ENCODE measurements around the gene PDZD7.

Gene PDZD7

DNA sequence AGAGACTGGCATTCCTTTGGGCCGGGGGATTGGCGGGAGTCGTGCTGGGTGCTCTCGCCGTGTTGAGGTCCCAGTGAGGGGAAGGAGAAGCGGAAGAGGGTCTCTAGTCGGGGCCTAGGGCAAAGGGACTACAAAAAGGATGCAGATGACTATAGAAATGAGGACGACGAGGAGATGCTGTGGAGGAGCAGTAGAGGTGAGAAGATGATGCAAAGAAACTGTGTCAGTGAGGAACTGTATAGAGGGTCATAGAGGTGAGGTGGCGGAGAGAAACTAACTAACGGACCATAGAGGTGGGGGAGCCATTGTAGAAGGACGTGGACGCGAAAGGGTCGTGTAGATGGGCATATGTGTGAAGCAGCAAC lies 43.3 kb downstream of the PDZD7 start:
- in situ Hi-C loops (cut with MboI; ENCODE audit: low sequenced_read_pairs, unreplicated experiment), result no loop called here
- TF ChIP-seq, protein P1, sequence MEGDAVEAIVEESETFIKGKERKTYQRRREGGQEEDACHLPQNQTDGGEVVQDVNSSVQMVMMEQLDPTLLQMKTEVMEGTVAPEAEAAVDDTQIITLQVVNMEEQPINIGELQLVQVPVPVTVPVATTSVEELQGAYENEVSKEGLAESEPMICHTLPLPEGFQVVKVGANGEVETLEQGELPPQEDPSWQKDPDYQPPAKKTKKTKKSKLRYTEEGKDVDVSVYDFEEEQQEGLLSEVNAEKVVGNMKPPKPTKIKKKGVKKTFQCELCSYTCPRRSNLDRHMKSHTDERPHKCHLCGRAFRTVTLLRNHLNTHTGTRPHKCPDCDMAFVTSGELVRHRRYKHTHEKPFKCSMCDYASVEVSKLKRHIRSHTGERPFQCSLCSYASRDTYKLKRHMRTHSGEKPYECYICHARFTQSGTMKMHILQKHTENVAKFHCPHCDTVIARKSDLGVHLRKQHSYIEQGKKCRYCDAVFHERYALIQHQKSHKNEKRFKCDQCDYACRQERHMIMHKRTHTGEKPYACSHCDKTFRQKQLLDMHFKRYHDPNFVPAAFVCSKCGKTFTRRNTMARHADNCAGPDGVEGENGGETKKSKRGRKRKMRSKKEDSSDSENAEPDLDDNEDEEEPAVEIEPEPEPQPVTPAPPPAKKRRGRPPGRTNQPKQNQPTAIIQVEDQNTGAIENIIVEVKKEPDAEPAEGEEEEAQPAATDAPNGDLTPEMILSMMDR (IDR thresholded peaks at IDR 0.05; ENCODE audit: borderline replicate concordance, control extremely low read depth, extremely low read depth, insufficient read depth, missing control alignments), result no peak
- DNase-seq (ENCODE audit: low spot score), result no peak

DNA sequence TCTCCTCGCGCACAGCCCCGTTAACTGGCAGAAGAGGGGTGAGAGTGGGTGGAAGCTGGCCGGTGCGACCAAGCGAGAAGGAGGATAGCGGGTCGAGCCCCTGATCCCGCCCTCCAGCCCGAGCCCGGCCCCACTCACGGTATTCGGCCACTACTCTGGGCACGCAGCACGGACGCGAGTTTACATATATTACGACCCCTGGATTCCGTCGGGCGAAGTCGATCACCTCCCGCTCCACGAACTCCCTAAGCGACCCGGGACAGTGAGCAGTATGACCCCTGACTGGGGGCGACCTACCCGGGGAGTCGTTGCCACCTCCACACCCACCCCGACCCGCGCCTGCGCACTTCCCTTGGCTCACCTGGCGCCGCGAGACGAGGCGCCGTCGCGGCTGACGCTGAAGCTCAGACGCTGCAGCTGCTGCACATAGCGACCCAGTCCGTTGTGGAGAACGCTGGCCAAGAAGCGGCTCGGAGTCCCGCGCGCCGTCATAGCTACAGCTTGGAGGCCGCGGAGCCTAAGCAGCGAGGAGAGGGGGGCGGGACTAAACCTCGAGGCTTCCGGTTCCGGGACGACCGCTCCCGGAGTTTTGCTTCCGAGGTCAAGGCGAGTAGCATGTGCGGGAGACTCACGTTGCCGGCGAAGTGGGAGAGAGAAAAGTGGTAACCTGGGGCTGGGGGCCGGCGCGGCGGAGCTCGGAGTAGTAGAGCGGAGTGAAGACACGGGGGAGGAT lies 43.8 kb downstream of the PDZD7 start, which contains the start of the genes MRPL43 and TWNK:
MRPL43 (minus strand) TSS at position 546 of the 733 bp plus-strand sequence; CDS start at position 492, 54 bp downstream.
TWNK (plus strand) TSS at position 592 of the 733 bp plus-strand sequence. CDS start 668 bp downstream, outside the sequence.
- in situ Hi-C loops (cut with MboI; ENCODE audit: low sequenced_read_pairs, unreplicated experiment), result no loop called here
- TF ChIP-seq, protein P1 (IDR thresholded peaks at IDR 0.05; ENCODE audit: borderline replicate concordance, control extremely low read depth, extremely low read depth, insufficient read depth, missing control alignments), result no peak
- DNase-seq (ENCODE audit: low spot score), result peak; percentile 94

DNA sequence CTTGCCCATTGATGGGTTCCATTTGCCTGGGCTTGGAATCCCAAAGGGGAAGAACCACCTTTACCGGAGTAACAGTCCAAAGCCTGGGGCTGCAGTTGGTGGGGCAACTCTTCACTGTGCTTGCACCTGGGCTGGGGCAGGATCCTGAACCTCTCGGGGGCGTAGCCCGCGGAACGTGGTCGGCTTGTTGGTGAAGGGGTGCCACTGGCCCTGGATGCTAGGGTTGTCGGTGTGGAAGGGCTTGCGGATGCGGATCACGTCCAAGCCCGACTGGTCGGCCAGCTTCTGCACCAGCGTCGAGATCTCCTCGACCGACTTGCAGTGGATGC lies 44.3 kb downstream of the PDZD7 start:
- in situ Hi-C loops (cut with MboI; ENCODE audit: low sequenced_read_pairs, unreplicated experiment), result no loop called here
- TF ChIP-seq, protein P1 (IDR thresholded peaks at IDR 0.05; ENCODE audit: borderline replicate concordance, control extremely low read depth, extremely low read depth, insufficient read depth, missing control alignments), result no peak

DNA sequence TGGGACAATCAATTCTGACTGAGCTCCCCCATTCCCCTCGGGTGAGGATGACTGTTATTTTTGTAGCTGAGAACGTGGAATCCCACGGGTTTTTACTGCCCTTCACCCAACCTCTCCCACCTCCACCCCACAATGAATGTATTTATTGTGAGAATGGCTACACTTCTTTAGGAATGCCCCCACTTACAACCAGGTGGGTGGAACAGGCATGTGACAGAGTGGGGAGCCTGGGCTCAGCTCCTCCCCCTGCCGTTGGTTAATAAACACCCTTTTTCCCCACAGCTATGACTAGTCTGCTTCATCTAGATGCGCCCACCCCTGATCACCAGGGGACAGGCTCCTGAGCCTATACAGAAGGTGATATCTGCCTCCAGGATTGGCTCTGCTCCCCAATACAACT lies 45.6 kb downstream of the PDZD7 start:
- in situ Hi-C loops (cut with MboI; ENCODE audit: low sequenced_read_pairs, unreplicated experiment), result no loop called here
- DNase-seq (ENCODE audit: low spot score), result no peak
- TF ChIP-seq, protein P1 (IDR thresholded peaks at IDR 0.05; ENCODE audit: borderline replicate concordance, control extremely low read depth, extremely low read depth, insufficient read depth, missing control alignments), result no peak

More for the DNA sequence above, 44.3 kb downstream of the PDZD7 start:
- DNase-seq (ENCODE audit: low spot score), result no peak

DNA sequence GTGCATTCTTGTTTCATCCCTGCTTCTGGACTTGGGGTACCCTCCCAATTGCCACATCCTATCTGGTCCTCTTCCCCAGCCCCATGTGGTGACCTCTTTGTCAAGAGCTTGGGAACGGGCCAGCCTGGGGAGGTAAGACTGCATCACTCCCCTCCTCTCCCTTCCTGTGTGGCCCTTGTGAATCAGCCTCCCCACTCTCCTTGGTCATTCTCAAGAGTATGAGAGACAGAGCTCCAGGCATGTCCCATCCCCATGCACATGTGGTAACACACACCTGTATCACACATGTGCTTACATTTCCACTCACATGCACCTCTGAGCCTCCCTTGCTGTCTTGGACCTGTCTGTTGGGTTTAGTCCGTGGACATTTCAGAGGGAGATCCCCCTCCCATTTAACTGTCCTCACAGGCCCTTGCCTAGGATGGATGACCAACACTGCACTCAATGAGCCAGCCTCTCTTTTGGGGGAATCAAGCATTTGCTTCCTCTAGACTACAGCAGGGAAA lies 46.2 kb downstream of the PDZD7 start:
- no peak for DNase-seq (ENCODE audit: low spot score)
- TF ChIP-seq, protein P1 (IDR thresholded peaks at IDR 0.05; ENCODE audit: borderline replicate concordance, control extremely low read depth, extremely low read depth, insufficient read depth, missing control alignments), result no peak
- in situ Hi-C loops (cut with MboI; ENCODE audit: low sequenced_read_pairs, unreplicated experiment), result no loop called here

DNA sequence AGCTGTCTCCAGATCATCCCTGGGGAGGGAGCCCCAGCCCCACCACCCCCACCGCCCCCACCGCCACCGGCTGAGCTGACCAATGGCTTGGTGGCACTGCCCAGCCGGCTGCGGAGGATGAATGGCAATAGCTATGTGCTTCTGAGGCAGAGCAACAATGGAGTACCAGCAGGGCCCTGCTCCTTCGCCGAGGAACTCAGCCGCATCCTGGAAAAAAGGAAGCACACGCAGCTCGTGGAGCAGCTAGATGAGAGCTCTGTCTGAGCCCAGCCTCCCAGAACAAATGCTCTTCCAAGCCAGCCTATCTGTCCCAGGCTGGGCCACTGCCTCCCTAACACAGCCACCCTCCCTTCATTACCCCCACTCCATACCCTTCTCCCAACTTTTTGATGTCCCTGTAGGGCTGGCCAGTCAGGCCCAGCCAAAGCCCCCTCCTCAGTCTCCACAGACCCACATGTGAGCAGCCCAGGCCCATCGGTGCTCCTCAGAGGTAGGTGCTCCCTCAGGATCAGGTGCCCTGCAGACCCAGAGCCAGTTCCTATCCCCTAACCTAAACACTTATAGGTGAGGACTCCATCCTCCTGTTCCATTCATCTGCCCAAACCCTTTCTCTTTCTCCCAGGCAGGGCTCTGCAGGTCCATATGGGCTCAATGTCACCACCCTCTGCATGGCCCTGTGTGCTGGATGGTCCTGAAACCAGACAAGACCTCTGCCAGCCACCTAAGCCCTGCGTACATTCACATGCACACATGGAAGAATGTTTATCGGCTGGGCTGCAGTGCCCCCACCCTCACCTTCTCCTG lies 46.9 kb downstream of the PDZD7 start:
- in situ Hi-C loops (cut with MboI; ENCODE audit: low sequenced_read_pairs, unreplicated experiment), result no loop called here
- no peak for DNase-seq (ENCODE audit: low spot score)
- TF ChIP-seq, protein P1 (IDR thresholded peaks at IDR 0.05; ENCODE audit: borderline replicate concordance, control extremely low read depth, extremely low read depth, insufficient read depth, missing control alignments), result no peak

Data from GM13976 (cell line).